Stimulated activated CD8-positive, alpha-beta memory T cell treated with anti-CD3 and anti-CD28 coated beads, Interleukin-7, amount 100 ng/mL, for 4 hours (primary cell): ENCODE measurements around the gene PCNX2.
"Not testable (repeated sequence)": the region's sequence is repeated elsewhere in the genome, so short reads cannot be mapped to it uniquely, and the experiment has no call there.

Experiments
- DNase-seq, 2 donors: peaks; one replicate each; pipeline ENCODE4 v3.0.0-alpha.2; 2020; ENCODE audit warnings: low read depth in 2 of 2

PCNX2 gene

GRCh38 chr1:233157245-233157644, 138.3 kb downstream of the PCNX2 start:
- DNase-seq: no peak

- no peak for DNase-seq
These were observed 143.7 kb downstream of the PCNX2 start for GRCh38 chr1:233151861-233152260.

GRCh38 chr1:233144434-233144833, 151.1 kb downstream of the PCNX2 start:
- DNase-seq: no peak

GRCh38 chr1:233143241-233143640, 152.3 kb downstream of the PCNX2 start:
- DNase-seq: no peak

- DNase-seq: no peak
These were observed 154.6 kb downstream of the PCNX2 start for GRCh38 chr1:233140974-233141373.

GRCh38 chr1:233140499-233140898, 155.0 kb downstream of the PCNX2 start:
- no peak for DNase-seq

- DNase-seq: no peak
These were observed 156.5 kb downstream of the PCNX2 start for GRCh38 chr1:233138788-233139585.

- no peak for DNase-seq
These were observed 159.7 kb downstream of the PCNX2 start for GRCh38 chr1:233135833-233136232.

- no peak for DNase-seq
These were observed 163.1 kb downstream of the PCNX2 start for GRCh38 chr1:233132445-233132844.

- not testable (repeated sequence) for DNase-seq
These were observed 166.5 kb downstream of the PCNX2 start for GRCh38 chr1:233129031-233129430.

GRCh38 chr1:233127157-233127556, 168.4 kb downstream of the PCNX2 start:
- no peak for DNase-seq

GRCh38 chr1:233122779-233123178, 172.7 kb downstream of the PCNX2 start:
- no peak for DNase-seq

GRCh38 chr1:233121947-233122559, 173.5 kb downstream of the PCNX2 start:
- no peak for DNase-seq

- no peak for DNase-seq
These were observed 180.7 kb downstream of the PCNX2 start for GRCh38 chr1:233114860-233115259.

- DNase-seq: no peak
These were observed 181.4 kb downstream of the PCNX2 start for GRCh38 chr1:233114159-233114558.

GRCh38 chr1:233113009-233113879, 182.3 kb downstream of the PCNX2 start:
- peak in 1 of 2 donors; percentile 2 for DNase-seq

GRCh38 chr1:233112186-233113008, 183.1 kb downstream of the PCNX2 start:
- DNase-seq: no peak

GRCh38 chr1:233111731-233112130, 183.8 kb downstream of the PCNX2 start:
- no peak for DNase-seq

GRCh38 chr1:233109096-233109495, 186.4 kb downstream of the PCNX2 start:
- DNase-seq: no peak

GRCh38 chr1:233107716-233108130, 187.8 kb downstream of the PCNX2 start:
- not testable (repeated sequence) for DNase-seq

GRCh38 chr1:233107130-233107660, 188.3 kb downstream of the PCNX2 start:
- DNase-seq: no peak
